ENCODE data around the gene RIPOR2.

DNA sequence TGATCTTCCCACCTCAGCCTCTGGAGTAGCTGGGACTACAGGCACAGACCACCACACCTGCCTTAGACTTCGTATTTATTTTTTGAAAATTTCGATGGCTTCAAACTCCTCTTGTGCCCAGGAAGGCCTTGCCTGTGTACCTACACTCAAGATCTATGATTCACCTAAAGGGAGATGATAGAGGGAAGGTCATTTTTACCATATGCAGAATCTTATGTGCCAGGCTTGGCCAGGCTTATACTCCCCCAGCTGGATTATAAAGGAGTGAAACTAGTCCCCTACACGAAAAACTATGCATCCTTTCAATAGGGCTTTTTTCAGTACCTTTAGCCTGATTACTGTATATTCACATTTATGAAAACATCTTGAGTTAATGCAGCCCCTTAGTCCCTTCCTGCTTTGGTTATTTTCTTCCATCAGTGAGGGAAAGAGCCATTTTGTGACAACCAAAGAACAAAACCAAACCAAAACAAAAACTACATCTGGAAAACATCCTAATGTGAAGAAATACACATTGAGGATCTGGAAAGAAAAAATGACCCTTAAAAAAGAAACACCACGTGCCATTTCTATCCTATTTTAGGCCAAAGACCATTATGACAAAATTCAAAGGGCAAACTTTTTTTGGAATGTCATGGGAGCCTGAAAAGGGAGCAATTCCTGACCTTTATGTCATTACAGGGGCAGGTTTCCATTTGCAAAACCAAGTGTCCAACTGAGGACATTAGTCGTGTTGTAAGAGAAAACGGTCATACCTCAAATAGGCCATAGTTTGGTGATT lies 34.7 kb downstream of the RIPOR2 start:
- TF ChIP-seq POLR2AphosphoS5 (IDR thresholded peaks at IDR 0.05; ENCODE audit: borderline replicate concordance, low read depth, low read length) (no peak), EZH2 (IDR thresholded peaks at IDR 0.05) (no peak), FOXP2 (optimal IDR thresholded peaks at IDR 0.05; ENCODE audit: control extremely low read depth, extremely low read length, insufficient read depth) (no peak)
